GM21723 (cell line): ENCODE data around the gene ACP6.

ENCODE experiments used
- ATAC-seq: cut with Tn5 transposase; IDR thresholded peaks from one replicate; pipeline ENCODE4 v1.9.1; 2021; ENCODE audit warnings: mild to moderate bottlenecking, moderate library complexity; ENCODE audit not compliant: unreplicated experiment

ACP6 gene

DNA sequence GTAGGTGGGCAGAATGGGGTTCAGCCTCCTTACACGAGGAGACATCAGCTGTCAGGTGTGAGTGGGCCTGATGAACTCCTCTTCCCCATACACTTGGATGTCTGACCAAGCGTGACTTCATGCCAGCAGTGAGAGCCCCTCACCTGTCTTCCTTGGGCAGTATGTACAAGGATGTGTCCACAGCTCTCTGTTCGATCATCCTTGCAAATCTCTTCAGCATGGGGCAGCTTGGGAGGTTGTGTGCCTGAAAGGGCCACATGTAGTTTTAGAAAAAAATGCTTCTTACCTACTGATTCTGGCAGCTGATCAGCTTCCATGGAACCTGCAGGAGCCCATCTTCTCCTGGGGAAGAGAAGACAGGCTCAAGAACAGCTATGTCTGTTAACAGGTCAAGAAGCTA, 18.0 kb downstream of the ACP6 start:
- ATAC-seq = no peak

DNA sequence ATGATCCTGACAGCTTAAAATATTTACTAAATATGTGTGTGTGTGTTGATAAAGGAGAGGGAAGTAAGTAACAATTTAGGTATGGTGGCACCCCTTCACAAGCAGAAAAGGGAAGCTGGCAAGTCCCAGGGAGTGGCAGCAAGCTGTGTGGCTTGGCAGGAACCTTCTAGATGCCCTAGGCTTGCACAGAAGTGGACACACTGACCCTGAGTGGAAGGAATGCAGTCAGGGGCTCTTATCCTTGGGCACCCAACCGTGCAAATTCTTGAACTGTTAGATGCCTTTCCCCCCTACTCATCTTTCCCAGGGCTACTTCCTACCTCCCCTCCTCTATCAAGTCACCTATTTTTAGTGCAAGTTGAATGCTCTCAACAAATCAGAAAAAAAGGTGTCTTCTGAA, 18.9 kb downstream of the ACP6 start:
- ATAC-seq = no peak

DNA sequence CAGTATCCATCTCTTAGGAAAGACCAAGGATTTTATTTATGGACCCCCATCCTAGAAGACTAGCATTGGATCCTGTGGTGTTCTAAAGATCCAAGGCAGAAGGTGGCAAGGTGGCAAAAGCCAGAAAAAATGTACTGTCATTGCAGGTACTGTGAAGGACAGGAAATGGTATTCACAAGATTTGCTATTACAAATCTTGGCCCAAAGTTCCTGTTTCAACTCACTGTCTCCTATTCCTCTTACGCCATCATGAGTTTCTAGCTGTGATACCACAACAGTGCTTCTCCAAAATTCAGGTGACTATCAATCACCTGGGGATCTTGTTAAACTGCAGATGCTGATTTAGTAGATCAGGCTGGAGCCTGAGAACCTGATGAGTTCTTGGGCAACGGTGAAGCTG, 21.4 kb downstream of the ACP6 start:
- ATAC-seq = no peak

DNA sequence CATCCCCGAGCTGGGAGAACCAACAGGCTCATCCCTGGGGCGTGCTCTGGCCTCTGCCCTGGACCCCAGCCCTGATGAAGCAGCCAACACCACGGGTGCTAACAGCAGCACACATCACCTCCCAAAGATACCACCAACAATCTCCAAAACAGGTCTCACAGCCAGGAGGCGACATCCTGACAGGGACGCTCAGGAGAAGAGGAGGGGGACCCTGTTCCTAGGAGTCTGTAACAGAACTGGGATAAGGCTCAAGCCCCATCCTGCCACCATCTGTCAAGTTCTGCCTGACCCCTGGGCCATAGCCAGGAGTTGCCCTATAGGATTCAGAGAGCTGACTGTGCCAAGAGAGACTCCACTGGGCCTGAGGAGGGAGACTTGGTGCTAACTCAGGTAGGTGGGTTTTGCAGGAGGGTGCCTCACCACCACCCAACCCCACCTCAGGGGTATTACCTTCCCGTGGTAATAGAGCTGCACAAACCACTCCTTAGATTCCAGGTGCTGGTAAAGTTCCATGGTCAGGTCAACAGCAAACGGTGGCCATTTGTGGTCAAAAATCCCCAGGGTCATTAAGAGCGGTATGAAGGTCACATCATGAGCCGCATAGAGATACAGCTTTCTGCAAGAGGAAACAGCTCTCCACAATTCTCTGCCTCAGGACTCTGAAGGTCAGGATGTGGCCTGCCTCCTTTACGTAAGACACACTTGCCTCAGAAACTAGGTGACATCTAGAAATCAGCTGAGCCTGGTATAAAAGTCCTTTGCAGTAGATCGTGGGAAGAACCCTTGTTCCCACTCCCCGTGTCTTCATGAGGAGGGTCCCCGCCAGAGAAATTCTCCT, 22.3 kb downstream of the ACP6 start:
- no peak for ATAC-seq

DNA sequence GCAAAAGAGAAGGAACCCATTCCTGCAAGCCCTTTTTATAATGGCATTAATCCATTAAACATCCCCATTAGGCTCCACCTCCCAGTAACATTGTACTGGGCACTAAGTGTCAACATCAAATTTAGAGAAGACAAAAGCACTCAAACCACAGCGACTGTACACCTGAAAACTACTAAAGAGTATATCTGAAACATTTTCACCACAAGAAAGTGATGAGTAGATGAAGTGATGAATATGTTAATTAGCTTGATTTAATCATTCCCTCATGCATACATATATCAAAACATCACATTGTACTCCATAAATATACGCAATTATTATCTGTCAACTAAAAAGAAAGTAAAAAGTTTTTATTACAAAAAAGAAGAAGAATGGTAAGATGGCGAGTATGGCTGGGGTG, 26.4 kb downstream of the ACP6 start:
- no peak for ATAC-seq

DNA sequence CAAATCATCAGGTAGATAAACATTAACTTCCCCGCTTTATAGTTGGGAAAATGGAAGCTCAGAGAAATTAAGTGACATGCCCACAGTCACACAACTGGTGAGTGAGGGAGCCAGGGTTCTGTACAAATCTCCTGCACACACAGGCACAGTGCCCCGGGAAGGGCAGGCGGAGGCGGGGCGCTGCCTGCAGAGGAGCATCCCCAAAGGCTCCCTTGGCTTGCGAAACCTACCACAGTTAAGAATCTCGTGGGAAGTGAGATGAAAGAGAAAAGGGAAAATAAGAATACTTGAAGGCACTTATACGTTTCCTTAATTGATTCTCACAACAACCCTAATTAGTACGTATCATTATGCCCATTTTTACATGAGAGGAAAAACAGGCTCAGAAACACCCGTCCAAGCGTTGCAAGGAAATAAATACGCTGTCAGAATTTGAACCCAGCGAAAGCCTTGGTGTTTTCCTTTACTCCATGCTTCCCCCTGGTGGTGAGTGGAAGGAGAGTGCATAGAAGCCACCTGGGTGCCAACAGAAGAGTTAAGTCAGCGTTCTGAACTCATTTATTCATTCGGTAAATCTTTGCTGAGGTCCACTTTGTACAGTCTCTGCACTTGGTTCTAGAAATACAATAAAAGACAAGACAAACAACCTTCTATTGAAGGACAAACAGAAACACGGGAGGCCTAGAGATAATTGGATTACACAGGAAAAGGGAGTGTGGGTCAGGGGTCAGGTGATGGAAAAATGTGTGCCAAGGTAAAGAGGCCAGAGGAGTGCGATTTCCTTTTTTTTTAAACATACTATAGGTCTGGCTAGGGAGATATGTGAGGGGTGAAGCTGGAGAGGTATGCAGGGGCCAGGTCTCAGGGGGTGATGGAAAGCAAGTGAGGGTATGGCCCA, 28.4 kb downstream of the ACP6 start:
- no peak for ATAC-seq

DNA sequence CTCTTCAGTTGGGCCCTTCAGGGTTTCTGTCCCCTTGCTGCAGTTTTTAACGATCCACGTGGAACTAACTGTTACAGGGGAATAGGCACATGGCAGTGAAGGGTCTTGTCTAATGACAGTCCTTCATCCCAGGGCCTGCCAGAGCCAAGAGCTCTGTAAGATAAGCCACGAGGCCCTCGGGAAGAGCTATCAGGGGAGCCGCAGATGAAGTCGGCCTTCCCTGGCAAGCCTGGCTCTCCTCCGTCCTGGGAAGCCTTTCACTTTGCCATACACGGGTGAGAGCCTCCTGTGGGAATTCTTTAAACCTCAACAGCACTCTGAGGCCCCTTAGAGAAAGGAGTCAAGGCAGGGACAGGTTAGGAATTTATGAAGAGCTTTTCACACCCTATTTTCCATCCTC, 29.0 kb downstream of the ACP6 start:
- no peak for ATAC-seq

DNA sequence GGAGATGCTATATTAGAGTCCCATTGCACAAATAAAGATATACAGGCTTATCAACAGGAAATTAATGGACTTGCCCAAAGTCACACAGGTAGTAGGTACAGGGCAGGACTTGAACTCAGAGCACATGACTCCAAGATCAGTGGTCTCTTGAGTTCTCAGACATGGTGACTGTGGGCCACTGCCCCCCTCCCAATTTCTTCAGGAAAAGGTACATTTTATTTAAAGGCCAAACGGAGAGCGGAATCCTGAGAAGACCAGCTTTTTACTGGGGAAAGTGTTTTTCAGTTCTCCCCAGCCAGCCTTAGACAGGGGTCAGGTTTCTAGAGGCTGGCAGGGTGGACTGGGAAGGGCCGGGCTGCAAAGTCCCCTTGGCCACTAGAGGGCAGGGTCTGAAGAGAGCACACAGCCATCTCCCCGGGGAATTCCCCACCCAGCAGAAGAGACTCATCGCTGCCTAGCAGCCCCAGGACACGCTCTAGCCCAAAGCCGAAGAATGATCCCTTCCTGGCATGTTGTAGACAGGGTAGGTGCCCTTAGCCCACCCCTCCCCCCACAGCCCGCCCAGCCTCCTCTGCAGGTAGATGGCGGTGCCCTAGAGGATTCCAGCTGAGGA, 29.7 kb downstream of the ACP6 start:
- ATAC-seq = peak; percentile 86

DNA sequence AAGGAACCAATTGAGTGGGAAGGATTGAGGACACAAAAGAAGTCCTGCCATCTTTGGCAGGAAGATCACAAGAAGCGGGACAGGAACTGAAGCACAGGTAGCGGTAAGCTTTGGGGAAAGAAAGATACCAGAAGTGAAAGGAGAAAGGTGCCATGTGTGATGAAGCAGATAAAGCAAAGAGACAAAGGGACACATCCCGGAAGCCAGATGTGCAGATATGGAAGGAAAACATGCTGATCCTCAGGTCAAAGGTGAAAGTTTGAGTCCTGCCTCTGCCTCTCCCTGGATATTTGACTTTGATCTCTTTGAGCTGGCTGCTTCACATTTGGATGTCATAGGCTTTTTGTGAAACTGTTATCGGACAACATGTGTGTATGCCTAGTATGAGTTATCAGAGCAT, 34.0 kb downstream of the ACP6 start:
- no peak for ATAC-seq

DNA sequence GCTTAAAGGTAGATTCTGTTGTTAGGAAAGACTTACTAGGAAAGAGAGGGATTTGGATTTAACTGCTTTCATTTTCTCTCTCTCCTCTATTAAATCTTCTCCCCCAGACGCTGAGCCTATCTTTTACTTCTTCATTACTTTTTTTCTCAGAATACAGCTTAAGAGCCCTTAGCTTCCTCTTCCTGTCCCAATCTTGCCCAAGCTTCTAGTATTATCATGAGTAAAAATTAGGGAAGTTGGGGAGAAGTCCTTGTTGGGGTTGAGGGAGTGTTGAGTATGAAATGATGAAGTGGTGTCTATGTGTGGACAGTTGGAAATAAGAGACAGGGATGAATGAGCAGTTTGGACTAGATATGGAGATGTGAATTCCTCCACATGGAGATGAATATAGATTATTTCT, 35.0 kb downstream of the ACP6 start:
- ATAC-seq = no peak

DNA sequence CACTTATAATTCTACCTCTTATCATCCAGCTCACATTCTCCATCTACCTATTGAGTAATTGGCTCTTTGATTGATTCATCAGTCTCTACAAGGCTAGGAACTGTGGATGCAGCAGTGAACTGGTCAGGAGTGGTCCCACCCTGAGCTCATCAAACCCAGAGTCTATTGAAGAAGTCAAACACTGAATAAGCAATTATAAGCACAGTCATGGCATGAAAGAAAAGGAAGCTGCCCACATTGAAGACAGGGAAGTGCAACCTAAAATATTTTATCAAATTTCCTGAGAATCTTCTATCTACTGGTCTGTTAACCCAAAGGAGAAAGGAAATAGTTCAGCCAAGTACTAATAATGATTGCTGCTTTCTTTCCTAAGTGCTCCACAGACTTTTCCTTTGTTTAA, 35.7 kb downstream of the ACP6 start:
- no peak for ATAC-seq

DNA sequence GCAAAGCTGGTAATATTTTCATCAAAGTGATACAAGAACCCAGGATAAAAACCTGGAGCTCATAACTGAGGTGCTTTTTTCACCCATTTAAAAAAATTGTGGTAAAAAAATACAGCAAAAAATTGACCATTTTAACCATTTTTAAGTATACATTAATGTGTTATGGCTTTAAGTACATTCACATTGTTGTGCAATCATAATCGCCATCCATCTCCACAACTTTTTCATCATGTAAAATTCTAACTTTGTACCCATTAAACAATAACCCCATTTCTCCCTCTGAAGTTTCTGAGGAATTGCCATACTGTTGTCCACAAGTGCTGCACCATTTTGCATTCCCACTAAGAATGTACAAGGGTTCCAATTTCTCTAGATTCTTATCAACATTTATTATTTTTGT, 36.6 kb downstream of the ACP6 start:
- ATAC-seq = no peak

DNA sequence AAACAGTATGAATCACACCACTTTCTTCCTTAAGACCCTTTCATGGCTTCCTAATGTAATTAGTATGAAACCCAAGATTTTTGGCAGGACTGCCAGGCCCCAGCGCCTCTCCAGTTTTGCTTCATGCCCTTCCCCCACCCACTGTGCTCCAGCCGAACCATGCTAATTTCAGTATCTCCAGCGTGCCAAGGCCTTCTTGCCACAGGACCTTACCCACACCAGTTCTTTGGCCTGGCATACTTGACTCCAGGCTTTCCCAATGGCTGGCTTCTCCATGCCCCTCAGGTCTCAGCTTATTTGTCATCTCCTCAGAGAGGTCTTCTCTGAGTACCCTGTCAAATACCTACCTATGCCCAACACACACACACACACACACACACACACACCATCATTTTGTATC, 38.5 kb downstream of the ACP6 start:
- no peak for ATAC-seq

DNA sequence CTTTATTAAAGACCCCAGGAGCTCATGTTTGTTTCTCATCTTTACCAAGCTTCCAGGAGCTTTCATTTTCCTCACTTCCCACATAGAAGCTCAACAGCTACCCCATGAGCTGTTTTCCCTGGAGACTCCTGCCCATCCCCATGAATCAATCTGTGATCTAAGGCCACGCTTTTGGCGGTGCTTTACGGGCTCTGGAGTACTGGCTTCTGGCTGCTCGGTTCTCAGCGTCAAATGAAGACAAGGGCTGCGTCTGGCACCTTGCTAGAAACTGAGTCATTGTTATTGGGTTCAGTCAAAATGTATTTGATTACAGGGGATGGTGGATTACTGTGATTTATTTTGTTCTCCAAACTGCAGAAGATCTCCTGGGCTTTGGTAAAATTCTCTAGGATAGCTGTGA, 39.9 kb downstream of the ACP6 start:
- no peak for ATAC-seq

DNA sequence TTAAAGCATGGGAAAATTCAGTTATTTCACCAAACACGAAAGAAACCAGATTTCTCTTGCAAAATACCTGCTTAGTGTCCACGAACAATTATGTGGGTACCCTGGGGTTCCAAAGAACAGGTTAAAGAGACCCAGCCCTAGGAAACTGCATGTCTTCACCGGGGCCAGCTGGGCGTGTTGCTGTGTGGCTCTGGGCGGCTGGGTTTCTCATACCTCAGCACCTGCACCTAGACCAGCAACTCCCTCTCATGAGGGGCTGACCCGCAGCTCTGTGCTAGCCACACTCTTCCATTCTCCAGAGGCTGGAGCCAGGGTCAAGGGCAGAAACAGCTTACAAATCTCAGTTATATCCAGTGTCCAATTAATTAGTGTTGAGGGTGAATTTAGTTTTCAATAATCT, 40.3 kb downstream of the ACP6 start:
- ATAC-seq = no peak

DNA sequence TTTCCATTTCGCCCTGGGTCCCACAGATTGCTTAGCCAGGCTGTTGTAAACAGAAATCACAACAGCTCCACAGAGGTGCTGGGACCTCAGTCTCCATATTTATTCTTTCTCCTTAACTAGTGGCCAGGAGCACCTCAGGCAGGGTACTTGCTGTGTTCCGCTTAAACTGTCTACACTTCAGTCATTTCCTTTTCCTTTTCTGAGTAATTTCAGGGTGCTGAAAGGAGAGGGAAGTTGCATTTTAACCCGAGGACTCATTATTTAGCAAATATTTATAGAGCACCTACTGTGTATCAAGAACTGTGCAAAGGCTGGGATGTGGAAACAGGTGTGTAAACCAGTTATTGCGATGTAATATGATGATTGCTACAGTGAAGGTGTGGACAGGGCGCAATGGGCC, 41.9 kb downstream of the ACP6 start:
- ATAC-seq = no peak

DNA sequence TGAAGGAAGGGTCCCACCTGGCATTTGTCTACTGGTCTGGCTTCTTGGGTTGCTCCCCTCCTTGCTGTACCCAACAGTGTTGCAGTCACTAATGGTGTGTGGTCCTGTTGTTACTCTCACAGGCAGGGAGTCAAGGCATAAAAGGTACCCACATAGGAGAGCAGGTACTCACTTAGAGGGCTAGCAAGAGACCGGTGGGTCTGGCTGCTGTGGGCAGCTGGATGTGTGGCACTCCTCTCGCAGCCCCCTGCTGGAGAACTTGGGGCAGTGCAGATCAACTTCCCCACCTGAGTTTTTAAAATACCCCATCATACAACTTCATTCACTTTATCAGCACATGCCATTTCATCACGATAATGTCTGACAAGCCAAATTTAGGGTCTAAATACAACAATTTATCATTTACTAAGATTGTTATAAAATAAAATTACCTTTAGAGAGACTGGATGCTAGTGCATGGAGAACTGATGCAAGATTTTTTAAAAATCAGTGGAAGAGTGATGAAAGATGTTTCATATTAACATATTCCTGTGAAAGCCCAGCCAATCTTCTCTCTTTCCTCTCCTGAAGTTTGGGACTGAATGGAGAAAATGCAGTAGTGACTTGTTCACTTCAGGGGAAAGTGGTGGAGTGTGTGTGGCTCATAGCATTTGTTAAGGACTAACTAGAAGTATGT, 42.8 kb downstream of the ACP6 start:
- peak; percentile 62 for ATAC-seq

DNA sequence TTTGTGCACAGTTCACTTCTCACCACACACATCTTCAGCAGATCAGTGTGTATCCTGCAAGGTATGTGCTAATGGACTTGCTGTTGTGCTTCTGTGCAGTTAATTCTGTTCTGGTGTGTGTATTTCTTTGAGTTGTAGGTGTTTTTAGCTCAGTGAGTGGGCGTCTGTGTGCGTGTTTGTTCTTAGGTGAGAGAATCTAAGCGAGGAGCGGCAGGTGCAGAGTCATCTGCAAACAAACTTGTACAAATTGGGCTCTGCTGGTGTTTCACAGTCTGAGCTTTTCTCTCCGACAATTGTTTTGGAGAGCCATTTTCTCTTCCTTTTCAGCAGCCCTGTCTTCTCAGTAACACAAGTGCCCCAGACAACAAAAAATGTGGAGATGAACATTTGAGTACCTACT, 43.6 kb downstream of the ACP6 start:
- no peak for ATAC-seq

DNA sequence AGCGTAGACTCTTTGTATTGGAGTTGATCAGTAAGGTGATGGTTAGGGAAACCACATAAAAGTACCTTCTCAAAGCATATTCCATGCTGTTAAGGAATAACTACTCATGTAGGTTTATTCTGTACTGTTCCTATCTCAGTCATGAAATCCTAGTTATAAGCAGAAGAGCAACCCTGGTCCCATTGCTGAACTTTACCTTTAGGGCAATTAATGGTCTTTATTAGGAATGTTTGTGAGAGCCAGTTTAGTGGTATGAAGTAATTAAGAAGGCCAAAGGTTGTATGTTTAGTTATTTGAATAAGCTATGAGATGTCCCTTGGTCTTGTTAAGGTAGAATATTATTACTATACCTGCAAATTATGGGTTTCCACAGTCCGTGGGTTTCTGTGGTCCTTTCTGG, 44.0 kb downstream of the ACP6 start:
- ATAC-seq = no peak

DNA sequence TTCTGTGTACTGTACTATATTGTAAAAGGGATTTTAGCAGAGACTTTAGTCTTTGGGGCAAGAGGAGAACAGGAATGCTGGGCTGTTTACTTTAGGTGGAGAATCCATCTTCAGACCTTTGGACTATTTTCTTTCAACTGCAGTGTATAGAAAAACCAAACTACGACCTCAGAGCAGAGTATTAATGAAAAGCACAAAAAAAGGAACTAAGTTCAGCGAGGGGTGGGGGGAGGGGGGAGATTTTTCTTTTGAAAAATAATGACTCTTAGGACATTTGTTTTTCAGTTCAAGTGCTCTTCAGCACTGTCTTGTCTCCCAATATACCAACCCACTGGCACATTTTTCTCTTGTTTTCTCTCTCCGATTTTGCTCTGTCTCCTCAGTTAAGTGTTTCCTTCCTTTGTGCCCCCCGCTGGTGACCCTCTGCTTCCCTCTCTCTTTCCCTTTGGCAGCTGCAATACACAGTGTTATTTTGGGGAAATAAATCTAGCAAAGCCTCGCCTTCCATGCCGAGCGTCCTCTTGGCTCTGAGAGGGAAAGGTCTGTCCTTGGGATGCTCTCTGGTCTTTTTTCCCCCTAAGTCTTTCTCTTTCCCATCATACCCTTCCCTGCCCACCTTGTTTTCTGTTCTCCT, 44.8 kb downstream of the ACP6 start:
- no peak for ATAC-seq

DNA sequence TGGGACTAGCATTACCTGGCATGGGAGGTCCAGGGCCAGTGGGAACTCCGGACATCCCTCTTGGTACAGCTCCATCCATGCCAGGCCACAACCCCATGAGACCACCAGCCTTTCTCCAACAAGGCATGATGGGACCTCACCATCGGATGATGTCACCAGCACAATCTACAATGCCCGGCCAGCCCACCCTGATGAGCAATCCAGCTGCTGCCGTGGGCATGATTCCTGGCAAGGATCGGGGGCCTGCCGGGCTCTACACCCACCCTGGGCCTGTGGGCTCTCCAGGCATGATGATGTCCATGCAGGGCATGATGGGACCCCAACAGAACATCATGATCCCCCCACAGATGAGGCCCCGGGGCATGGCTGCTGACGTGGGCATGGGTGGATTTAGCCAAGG, 45.8 kb downstream of the ACP6 start:
- no peak for ATAC-seq
